Right atrium auricular region (tissue), 2 donors: Measurements from ENCODE around the gene TMCO4. TPM values are rescaled to one million over a fixed set of nuclear protein-coding genes. Genes with fewer than 3 reads are reported as not detected.

ENCODE experiments used
- DNase-seq: peaks from one replicate; pipeline ENCODE4 v3.0.0-alpha.2; 2019; ENCODE audit warnings: low spot score
- H3K27ac ChIP-seq, 2 donors: fragments of 200-600 bp; sonication (generic); 1 replicate in 1 of 2; 2 replicates in 1 of 2; pipeline ENCODE4 v1.5.1; 2016 to 2019
- H3K27me3 ChIP-seq, 2 donors: fragments of 200-600 bp; sonication (generic); one replicate each; pipeline versions ENCODE4 v1.5.1 to v1.6.0; 2017 to 2019
- H3K36me3 ChIP-seq: fragments of 200-600 bp; sonication (generic); one replicate; pipeline ENCODE4 v1.5.1; 2016
- H3K4me1 ChIP-seq, 2 donors: fragments of 200-600 bp; sonication (generic); one replicate each; pipeline versions ENCODE4 v1.5.1 to v1.6.0; 2017 to 2019
- H3K4me3 ChIP-seq, 2 donors: fragments of 200-600 bp; sonication (generic); 1 replicate in 1 of 2; 2 replicates in 1 of 2; pipeline ENCODE4 v1.5.1; 2017 to 2019; ENCODE audit warnings: mild to moderate bottlenecking in 1 of 2, moderate library complexity in 1 of 2
- H3K9me3 ChIP-seq, 2 donors: fragments of 200-600 bp; sonication (generic); one replicate each; pipeline ENCODE4 v1.5.1; 2019
- total RNA-seq, 2 donors: library from RNA; depleted of rRNA; stranded (reverse); fragments of >200 nt; gene quantifications; one replicate each; pipeline ENCODE4 v1.1.0, GENCODE V29; 2016
- TF ChIP-seq, protein P1 (sequence below), 2 donors: fragments of 200-600 bp; sonication (generic); IDR thresholded peaks; one replicate each; pipeline ENCODE4 v1.5.1; 2019; ENCODE audit warnings: antibody characterized with exemption in 2 of 2

TMCO4 gene
- total RNA-seq, 2 donors from 2014 or later: 5.7 to 10.7 TPM

DNA sequence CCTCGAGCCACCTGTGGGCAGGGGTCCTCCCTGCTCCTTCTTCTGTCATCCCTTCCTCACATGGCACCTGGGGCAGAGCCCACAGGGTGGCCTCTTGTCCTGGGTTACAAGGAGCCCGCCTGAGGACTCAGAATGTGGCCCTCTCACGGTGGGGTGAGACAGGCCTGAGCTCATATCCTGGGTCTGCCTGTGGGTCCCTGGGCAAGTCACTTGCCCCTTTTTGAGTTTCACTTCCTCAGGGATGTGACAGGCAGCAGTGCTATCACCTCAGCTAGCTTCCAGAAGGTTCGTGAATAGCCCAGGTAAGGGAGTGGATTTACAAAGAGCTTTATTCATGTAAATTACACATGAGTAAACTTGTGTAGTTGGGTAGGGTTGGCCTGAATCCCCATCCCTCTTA is 101.5 kb downstream of the TMCO4 start:
- Histone ChIP-seq H3K4me1 (no peaks in the 10 kb centered on the region), H3K27ac (no peak overlapping the region), H3K27me3 (no peaks in the 10 kb centered on the region), H3K36me3 (peaks cover 12% of the 10 kb centered on the region), H3K9me3 (no peaks in the 10 kb centered on the region), H3K4me3 (no peak overlapping the region)
- DNase-seq: no peak
- TF ChIP-seq, protein P1, sequence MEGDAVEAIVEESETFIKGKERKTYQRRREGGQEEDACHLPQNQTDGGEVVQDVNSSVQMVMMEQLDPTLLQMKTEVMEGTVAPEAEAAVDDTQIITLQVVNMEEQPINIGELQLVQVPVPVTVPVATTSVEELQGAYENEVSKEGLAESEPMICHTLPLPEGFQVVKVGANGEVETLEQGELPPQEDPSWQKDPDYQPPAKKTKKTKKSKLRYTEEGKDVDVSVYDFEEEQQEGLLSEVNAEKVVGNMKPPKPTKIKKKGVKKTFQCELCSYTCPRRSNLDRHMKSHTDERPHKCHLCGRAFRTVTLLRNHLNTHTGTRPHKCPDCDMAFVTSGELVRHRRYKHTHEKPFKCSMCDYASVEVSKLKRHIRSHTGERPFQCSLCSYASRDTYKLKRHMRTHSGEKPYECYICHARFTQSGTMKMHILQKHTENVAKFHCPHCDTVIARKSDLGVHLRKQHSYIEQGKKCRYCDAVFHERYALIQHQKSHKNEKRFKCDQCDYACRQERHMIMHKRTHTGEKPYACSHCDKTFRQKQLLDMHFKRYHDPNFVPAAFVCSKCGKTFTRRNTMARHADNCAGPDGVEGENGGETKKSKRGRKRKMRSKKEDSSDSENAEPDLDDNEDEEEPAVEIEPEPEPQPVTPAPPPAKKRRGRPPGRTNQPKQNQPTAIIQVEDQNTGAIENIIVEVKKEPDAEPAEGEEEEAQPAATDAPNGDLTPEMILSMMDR (IDR thresholded peaks at IDR 0.05): no peak

DNA sequence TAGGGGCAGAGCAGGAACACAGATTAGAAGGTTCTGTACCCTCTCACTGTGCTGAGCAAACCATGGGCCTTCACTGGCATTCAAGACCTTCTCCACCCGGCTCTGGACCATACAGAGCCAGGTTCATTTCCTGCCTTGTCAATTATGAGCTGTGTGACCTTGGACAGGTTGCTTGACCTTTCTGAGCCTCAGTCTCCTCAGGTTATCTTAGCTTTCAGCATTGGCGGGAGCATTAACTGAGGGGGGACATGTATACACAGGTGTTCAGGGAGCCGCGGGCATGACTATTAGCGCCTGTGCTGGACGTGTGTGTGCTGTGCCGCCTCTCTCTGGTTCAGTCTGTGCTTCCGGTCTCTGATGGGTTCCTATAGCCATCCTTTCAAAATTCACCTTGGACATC is 102.9 kb downstream of the TMCO4 start:
- no peak for DNase-seq
- no peaks in the 10 kb centered on the region for H3K9me3 ChIP-seq
- TF ChIP-seq, protein P1 (IDR thresholded peaks at IDR 0.05): no peak
- H3K4me1 ChIP-seq: no peaks in the 10 kb centered on the region
- H3K27me3 ChIP-seq: no peaks in the 10 kb centered on the region
- peaks cover 12% of the 10 kb centered on the region for H3K36me3 ChIP-seq
- H3K27ac ChIP-seq: no peak overlapping the region
- H3K4me3 ChIP-seq: no peak overlapping the region

DNA sequence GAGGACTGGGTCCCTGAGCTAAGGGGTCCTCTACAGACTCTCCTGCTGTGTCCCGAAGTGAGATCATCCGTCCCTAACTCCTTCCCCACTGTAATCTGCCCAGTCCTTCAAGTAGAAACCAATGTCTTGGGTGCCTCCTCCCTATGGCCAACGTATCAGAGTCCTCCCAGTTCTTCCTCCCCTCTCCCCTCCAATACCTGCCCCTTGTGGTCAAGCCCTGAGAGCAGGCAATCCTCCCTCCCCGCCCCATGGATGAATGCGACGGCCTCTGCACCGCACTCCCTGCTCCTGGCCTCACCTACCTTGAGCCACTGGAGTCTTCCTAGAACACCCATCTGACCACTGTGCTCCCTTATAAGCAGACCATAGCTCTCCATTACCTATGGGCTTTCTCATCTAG is 103.9 kb downstream of the TMCO4 start:
- no peak overlapping the region for H3K27ac ChIP-seq
- no peaks in the 10 kb centered on the region for H3K27me3 ChIP-seq
- H3K36me3 ChIP-seq: peaks cover 12% of the 10 kb centered on the region
- no peaks in the 10 kb centered on the region for H3K4me1 ChIP-seq
- no peak overlapping the region for H3K4me3 ChIP-seq
- no peak for DNase-seq
- no peaks in the 10 kb centered on the region for H3K9me3 ChIP-seq
- TF ChIP-seq, protein P1 (IDR thresholded peaks at IDR 0.05): no peak

- peaks cover 0 to 5% of the 10 kb centered on the region in 2 donors for H3K4me1 ChIP-seq
- no peaks in the 10 kb centered on the region for H3K9me3 ChIP-seq
- H3K27ac ChIP-seq: no peak overlapping the region
- TF ChIP-seq, protein P1 (IDR thresholded peaks at IDR 0.05): no peak
- no peak overlapping the region for H3K4me3 ChIP-seq
- H3K36me3 ChIP-seq: peaks cover 12% of the 10 kb centered on the region
- no peaks in the 10 kb centered on the region for H3K27me3 ChIP-seq
- no peak for DNase-seq
These were observed 105.4 kb downstream of the TMCO4 start for GRCh38 chr1:19694298-19694697.

GRCh38 chr1:19690342-19690741 is 109.4 kb downstream of the TMCO4 start:
- TF ChIP-seq, protein P1 (IDR thresholded peaks at IDR 0.05): no peak
- no peak overlapping the region for H3K4me3 ChIP-seq
- DNase-seq: no peak
- peaks cover 0 to 6% of the 10 kb centered on the region in 2 donors for H3K9me3 ChIP-seq
- H3K4me1 ChIP-seq: peaks cover 0 to 17% of the 10 kb centered on the region in 2 donors
- peaks cover 12% of the 10 kb centered on the region for H3K36me3 ChIP-seq
- no peak overlapping the region for H3K27ac ChIP-seq
- no peaks in the 10 kb centered on the region for H3K27me3 ChIP-seq

GRCh38 chr1:19689856-19690255 is 109.9 kb downstream of the TMCO4 start:
- Histone ChIP-seq H3K4me1 (peaks cover 0 to 17% of the 10 kb centered on the region in 2 donors), H3K4me3 (no peak overlapping the region), H3K27me3 (no peaks in the 10 kb centered on the region), H3K36me3 (peaks cover 12% of the 10 kb centered on the region), H3K9me3 (peaks cover 0 to 6% of the 10 kb centered on the region in 2 donors), H3K27ac (no peak overlapping the region)
- DNase-seq: no peak
- TF ChIP-seq, protein P1 (IDR thresholded peaks at IDR 0.05): no peak
